Mucosa of descending colon (tissue), 3 donors: ENCODE results near the gene GPR62. TPM values are rescaled to one million over a fixed set of nuclear protein-coding genes. Genes with fewer than 3 reads are reported as not detected.
A peak's percentile ranks its signal among the peaks of the same experiment; 100 is the strongest.

Experiments used
- ATAC-seq: fragments of 200-7000 bp; cut with Tn5 transposase; one replicate; pipeline ENCODE4 v1.9.1; 2020; ENCODE audit warnings: mild to moderate bottlenecking, moderate library complexity
- DNase-seq, 3 donors: peaks; one replicate each; pipeline ENCODE4 v3.0.0-alpha.2; 2020
- H3K36me3 ChIP-seq: fragments of 200-600 bp; one replicate; pipeline ENCODE4 v1.8.0; 2021; ENCODE audit warnings: low read depth, mild to moderate bottlenecking
- H3K4me1 ChIP-seq: fragments of 200-600 bp; one replicate; pipeline ENCODE4 v1.8.0; 2021; ENCODE audit warnings: low read depth, mild to moderate bottlenecking
- H3K4me3 ChIP-seq: fragments of 200-600 bp; one replicate; pipeline ENCODE4 v1.8.0; 2021; ENCODE audit warnings: mild to moderate bottlenecking
- H3K9me3 ChIP-seq: fragments of 200-600 bp; one replicate; pipeline ENCODE4 v1.8.0; 2021; ENCODE audit warnings: mild to moderate bottlenecking
- CTCF ChIP-seq: fragments of 200-600 bp; IDR thresholded peaks from one replicate; pipeline ENCODE4 v1.8.0; 2022; ENCODE audit warnings: antibody characterized with exemption, mild to moderate bottlenecking
- intact Hi-C, 2 donors: fragments of 100-400 bp; cut with DNase I in 1 of 2; cut with micrococcal nuclease in 1 of 2; formaldehyde crosslinking; loops; one replicate each; pipeline versions ENCODE4 v1.11.0 to v1.11.1; 2022; cut with DNase I, micrococcal nuclease
- total RNA-seq, 3 donors: library from RNA; stranded (reverse); fragmentation: NEBNext Ultra II Directional in 2 of 3; extraction: Animal tissue kit (Norgen Biotek cat#: 25700) in 2 of 3; gene quantifications; one replicate each; pipeline versions ENCODE4 v1.2.1 to v1.2.4, GENCODE V29; 2021 to 2023
- donor health status: DM: no; HTN: no; CAD: no; lungs with moderate emphysema.
- donor health status: DM: no; HTN: no; CAD: no.
- donor health status: DM: no; HTN: yes; CAD: no.

GPR62 gene
- total RNA-seq, 3 donors from 2014 or later = 0.22 TPM; not detected in 2

DNA sequence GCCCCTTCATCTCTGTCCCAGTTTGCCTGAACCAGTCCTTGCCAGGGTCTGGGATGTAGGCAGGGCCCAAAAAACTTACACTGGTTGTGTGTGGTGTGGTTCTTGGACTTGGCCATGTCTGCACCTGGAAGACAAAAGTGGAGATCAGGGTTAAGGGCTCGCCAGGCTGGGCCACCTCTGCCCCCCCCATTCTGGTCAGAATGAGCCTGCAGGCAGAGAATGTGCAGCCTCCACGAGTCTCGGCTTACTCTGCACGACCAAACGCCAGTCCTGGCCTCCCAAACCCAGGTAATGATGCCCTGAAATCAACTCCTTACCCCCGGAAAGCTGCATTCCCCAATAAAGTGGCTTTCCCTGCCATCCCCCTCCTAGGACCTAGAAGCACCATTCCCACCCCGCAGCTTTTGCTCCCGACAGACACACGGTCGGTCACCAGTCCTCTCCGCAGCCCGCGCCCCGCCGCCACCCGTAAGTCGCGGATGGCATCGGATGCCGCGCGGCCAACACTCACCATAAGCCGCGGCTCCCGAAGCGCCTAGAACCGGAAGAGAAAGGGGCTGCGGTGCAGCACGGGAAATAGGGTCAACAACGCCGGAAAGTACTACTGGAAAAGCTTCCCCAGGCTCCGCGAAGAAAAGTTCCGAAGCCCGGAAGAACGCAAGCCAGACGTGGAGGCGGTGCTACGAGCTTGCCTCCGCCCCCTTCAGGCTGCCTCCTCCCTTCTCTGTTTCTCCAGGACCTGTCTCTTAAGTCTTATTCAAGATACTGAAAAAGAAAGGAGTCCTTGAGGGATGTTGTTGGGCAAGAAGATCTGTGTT is 40.4 kb downstream of the GPR62 start, which contains the start of gene RPL29:
Gene RPL29, minus strand, starts transcription at position 550 of the 818 bp plus-strand sequence. Its CDS starts 434 bp downstream, at position 116.
- TF ChIP-seq CTCF = no peak
- peak; percentile 98 for ATAC-seq
- intact Hi-C loops = no loop called here
- H3K36me3 ChIP-seq = no peaks in the 10 kb centered on the region
- H3K4me3 ChIP-seq = peak within 1 kb of the TSS; percentile 78
- peaks cover 16% of the 10 kb centered on the region for H3K4me1 ChIP-seq
- peak; percentile 92 to 94 (median 93) for DNase-seq
- no peaks in the 10 kb centered on the region for H3K9me3 ChIP-seq

DNA sequence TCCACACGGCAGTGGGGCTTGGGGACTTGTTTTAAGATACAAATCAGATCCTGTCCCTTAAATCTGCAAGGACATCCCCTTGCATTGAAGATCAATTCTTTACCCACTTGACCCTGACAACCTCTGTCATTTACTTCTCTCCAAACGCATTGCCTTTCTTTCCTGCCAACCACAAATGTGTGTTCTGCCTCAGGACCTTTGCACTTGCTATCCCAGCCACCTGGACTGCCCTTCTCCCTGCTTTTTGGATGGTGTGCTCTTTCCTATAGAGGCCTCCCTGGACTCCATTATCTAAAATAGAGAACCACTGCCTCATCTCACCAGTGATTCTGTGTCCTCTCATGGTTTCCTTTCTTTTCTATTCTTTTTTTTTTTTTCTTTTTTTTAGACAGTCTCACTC is 42.0 kb downstream of the GPR62 start:
- H3K9me3 ChIP-seq = no peaks in the 10 kb centered on the region
- H3K4me3 ChIP-seq = no peak overlapping the region
- DNase-seq = no peak
- ATAC-seq = no peak
- intact Hi-C loops = no loop called here
- no peaks in the 10 kb centered on the region for H3K36me3 ChIP-seq
- H3K4me1 ChIP-seq = peaks cover 21% of the 10 kb centered on the region
- TF ChIP-seq CTCF = no peak

- intact Hi-C loops = no loop called here
Observed at GRCh38 chr3:51997935-51998596, 42.9 kb downstream of the GPR62 start.

GRCh38 chr3:51998774-51999173 is 43.6 kb downstream of the GPR62 start:
- no peak overlapping the region for H3K4me3 ChIP-seq
- no peaks in the 10 kb centered on the region for H3K36me3 ChIP-seq
- H3K4me1 ChIP-seq = peaks cover 18% of the 10 kb centered on the region
- no peak for ATAC-seq
- H3K9me3 ChIP-seq = no peaks in the 10 kb centered on the region
- TF ChIP-seq CTCF = no peak
- no peak for DNase-seq
- intact Hi-C loops = no loop called here

More at GRCh38 chr3:51997935-51998596, 42.9 kb downstream of the GPR62 start:
- no peak for DNase-seq
- no peak for TF ChIP-seq CTCF
- H3K36me3 ChIP-seq = no peaks in the 10 kb centered on the region
- ATAC-seq = no peak
- no peak overlapping the region for H3K4me3 ChIP-seq
- peaks cover 21% of the 10 kb centered on the region for H3K4me1 ChIP-seq
- no peaks in the 10 kb centered on the region for H3K9me3 ChIP-seq

- H3K36me3 ChIP-seq = no peaks in the 10 kb centered on the region
- DNase-seq (no peak), ATAC-seq (no peak)
- intact Hi-C loops = loop anchor here (5.0 kb wide), 3 partner anchors 122 to 342 kb away; no protein-coding TSS in a partner anchor
- H3K4me3 ChIP-seq = no peak overlapping the region
- no peak for TF ChIP-seq CTCF
- H3K9me3 ChIP-seq = no peaks in the 10 kb centered on the region
- H3K4me1 ChIP-seq = peaks cover 12% of the 10 kb centered on the region
Observed at GRCh38 chr3:51999846-52000245, 44.7 kb downstream of the GPR62 start.
